NOMO-1 treated with DMSO at 0.1 percent for 48 hours (cell line): ENCODE results near the gene NRG2.
A peak's percentile ranks its signal among the peaks of the same experiment; 100 is the strongest.

ENCODE experiments used
- DNase-seq: peaks from one replicate; lab custom pipeline; 2025; ENCODE audit not compliant: unreplicated experiment; lab: John Stamatoyannopoulos, UW

Gene NRG2

DNA sequence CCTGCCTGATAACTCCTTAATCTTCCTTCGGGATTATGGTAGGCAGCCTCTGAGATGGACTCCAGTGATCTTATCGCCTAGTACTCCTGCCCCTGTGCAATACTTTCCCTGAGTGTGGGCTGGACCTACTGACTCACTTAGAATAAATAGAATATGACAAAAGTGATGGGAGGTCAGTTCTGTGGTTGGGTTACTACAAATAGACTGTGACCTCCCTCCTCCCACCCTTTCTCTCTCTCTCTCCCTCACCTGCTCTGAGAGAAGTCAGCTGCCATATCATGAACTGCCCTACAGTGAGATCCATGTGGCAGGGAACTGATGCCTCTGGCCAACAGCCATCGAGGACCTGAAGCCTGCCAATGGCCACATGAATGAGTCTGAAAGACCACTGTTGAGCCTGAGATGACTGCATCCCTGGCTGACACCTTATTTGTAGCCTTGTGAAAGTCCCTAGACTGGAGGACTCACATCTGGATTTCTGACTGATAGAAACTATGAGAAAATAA lies 31.7 kb downstream of the NRG2 start:
- DNase-seq, result no peak

DNA sequence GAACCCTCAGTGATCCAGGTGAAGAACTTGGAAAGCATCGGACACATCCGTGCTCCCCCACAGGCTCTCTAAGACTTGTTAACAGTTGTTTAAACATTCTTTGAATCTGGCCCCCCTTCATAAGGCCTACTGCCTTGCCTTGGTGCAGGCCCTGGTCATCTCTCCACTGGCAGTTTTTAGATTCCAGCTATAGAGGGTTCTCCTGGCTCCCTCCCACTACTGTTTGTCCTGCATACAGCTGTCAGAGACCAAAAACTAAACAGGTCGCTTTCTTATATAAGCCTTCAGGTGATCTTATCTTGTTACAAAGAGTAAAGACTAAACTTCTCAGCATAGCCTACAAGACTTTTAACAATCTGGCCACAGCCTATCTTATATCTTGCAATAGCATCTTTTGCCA lies 32.3 kb downstream of the NRG2 start:
- DNase-seq, result no peak

DNA sequence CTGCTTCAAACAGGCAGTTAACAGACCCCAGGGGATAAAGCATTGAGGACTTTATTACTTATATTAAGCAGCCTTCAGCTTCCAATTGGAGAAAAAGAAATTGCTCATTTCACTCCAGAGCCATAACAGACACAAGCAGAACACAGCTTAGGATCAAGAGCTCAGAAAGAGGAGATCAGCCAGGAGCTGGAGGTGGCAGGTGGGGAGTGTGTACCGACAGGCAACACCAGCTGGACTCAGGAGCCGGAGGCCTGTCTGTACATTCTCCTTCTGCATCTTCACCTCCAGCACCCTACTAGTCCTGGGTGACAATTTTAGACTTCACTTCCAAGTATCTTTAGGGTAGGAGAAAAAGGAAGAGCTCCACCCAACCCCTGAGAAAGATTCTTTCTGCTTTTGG lies 35.8 kb downstream of the NRG2 start:
- DNase-seq, result no peak

GRCh38 chr5:140005145-140005591 lies 37.9 kb downstream of the NRG2 start:
- DNase-seq, result no peak

DNA sequence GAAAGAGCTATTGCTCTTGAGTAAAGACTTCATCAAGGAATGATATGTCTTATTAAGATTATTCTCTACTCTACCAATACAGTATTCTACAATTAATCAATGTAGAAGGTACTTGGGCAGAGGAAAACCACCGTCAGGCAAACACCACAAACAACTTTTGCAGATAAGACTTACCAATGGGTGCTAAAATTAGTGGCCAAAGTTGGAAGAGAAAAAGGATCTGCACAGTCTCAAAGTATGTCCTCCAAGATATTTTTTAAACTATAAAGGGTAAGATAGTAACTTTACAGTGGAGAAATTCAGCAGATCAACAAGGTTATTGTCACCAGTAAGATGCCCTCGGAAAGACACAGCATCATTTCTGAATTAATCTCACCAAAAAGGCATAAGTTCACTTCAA lies 38.9 kb downstream of the NRG2 start:
- DNase-seq, result no peak

DNA sequence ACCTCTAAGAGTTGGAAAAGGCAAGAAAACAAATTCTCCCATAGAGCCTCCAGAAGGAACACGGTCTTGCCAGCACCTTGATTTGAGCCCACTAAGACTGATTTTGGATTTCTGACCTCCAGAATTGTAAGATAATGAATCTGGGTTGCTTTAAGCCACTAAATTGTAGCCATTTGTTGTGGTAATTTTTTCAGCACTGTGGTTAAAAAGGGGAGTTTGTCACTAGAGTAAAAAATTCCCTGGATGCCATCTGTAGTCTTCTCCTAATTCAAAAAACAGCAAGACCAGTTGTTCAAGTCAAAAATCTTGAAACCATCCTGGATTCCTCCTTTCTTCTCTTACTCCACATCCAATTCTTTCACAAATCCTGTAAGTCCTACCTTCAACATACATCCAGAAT lies 39.6 kb downstream of the NRG2 start:
- no peak for DNase-seq

GRCh38 chr5:140000332-140000731 lies 42.8 kb downstream of the NRG2 start:
- no peak for DNase-seq

- no peak for DNase-seq
Observed at GRCh38 chr5:139998837-139999236, 44.3 kb downstream of the NRG2 start.

DNA sequence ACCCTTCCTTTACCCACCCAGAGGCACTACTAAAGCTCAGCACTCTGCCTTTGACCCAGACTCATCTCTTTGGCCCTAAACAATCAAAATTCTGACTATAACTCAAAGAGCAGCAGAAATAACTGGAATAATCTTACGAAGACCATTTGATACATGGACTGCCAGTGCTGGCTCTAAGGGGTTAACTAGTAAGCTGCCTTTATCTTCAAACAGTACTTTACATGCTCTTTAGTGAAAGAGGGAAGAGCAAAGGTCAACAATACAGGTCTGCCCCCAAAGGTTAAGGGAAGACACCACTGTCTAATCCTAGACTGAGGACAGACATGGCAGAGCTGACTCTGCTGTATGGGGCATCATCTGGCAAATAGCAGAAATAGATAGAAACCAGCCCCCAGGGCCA lies 45.8 kb downstream of the NRG2 start:
- no peak for DNase-seq

- DNase-seq, result no peak
Observed at GRCh38 chr5:139995929-139996328, 47.2 kb downstream of the NRG2 start.

GRCh38 chr5:139994234-139994633 lies 48.9 kb downstream of the NRG2 start:
- no peak for DNase-seq

DNA sequence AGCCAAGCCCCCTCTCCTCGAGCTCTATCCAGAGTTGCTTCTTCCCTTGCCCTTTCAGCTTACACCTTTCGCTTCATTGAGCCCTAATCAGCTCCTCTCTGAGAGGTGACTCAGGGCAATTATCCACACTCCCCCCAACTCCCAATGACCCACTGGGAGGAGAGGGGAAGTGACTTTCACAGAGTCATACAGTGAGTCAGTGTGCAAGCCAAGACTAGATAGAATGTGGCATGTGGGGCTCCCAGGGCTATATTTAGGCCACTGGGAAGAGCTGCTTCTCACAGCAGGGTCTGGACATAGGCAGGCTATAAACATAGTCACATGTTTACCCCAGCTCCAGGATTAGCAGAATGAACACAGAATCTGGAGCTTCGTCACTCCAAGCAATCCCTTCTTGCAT lies 57.4 kb downstream of the NRG2 start:
- DNase-seq, result peak; percentile 80

DNA sequence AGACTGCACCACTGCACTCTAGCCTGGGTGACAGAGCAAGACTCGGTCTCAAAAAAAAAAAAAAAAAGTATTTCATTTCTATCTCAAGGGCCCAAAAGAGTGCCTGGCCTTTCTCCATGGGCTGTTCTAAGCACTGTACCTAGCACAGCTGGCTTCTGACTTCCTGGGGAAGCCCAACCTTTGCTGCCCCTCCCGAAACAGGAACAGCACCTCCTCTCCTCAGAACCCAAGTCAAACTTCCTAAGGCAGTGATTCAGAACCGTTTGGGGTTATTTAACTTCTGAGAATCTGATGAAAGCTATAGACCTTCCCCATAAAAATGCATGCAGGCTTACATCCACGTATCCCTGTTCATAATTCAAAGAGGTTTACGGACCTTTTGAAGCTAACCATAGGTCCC lies 57.8 kb downstream of the NRG2 start:
- no peak for DNase-seq

DNA sequence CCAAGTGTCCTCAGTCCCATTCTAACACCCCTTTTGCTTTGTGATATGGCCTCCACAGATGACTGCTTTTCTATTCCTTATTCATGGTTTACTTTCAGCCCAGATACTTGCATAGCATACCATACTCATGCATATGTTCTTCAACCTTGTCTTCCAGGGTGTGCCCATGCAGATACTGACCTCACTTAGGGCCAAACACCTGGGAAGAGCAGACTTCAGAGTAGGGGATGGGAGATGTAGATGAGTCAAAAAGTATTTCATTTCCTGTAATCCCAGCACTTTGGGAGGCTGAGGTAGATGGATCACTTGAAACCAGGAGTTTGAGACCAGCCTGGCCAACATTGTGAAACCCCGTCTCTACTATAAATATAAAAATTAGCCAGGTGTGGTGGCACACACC lies 58.3 kb downstream of the NRG2 start:
- DNase-seq, result no peak

- no peak for DNase-seq
Observed at GRCh38 chr5:139982975-139983240, 60.2 kb downstream of the NRG2 start.

- no peak for DNase-seq
Observed at GRCh38 chr5:139982157-139982974, 60.7 kb downstream of the NRG2 start.

- no peak for DNase-seq
Observed at GRCh38 chr5:139980765-139981164, 62.3 kb downstream of the NRG2 start.

GRCh38 chr5:139979943-139980342 lies 63.2 kb downstream of the NRG2 start:
- no peak for DNase-seq

- no peak for DNase-seq
Observed at GRCh38 chr5:139979518-139979917, 63.6 kb downstream of the NRG2 start.

GRCh38 chr5:139976703-139977102 lies 66.4 kb downstream of the NRG2 start:
- no peak for DNase-seq

- no peak for DNase-seq
Observed at GRCh38 chr5:139975942-139976341, 67.2 kb downstream of the NRG2 start.

- no peak for DNase-seq
Observed at GRCh38 chr5:139975306-139975705, 67.8 kb downstream of the NRG2 start.

DNA sequence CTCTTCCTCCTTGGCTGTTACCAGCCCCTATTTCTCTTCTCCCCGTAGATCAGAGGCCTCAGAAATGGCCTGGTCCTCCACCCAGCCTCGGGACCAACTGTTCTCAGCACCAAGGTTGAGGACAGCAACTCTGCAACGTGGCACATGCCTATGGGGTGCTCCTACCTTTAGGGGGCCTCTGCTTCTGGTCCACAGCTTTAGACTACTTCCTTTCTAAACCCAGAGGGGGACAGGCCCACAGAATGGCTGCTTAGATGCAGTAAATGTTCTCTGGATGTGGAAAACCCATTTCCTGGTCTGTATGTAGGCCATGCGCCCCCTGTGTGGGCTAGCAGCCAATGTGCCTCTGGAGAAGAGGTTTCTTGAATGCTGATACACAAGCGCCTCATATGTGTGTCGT lies 68.4 kb downstream of the NRG2 start:
- DNase-seq, result no peak
